HG02763 (cell line): ENCODE measurements around the gene UGT1A1.

Source experiments
- ATAC-seq: cut with Tn5 transposase; IDR thresholded peaks from one replicate; pipeline ENCODE4 v1.9.1; 2021; ENCODE audit warnings: mild to moderate bottlenecking, moderate library complexity; ENCODE audit not compliant: unreplicated experiment

UGT1A1 gene

DNA sequence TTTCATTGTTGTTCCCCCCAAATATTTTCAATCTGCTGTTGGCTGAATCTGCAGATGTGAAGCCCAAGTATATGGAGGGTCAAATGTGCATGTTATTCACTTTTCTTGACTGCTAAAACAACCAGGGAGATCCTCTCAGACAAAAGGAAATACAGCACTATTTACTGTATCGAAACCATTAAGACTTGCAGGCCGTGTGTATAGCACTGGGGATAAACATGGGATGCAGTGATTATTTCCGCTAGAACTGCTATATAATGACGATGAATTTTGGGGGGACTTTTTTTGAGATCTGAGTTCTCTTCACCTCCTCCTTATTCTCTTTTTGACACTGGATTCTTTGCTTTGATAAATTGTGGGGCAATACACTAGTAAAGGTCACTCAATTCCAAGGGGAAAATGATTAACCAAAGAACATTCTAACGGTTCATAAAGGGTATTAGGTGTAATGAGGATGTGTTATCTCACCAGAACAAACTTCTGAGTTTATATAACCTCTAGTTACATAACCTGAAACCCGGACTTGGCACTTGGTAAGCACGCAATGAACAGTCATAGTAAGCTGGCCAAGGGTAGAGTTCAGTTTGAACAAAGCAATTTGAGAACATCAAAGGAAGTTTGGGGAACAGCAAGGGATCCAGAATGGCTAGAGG is 3.5 kb upstream of the UGT1A1 start:
- ATAC-seq: no peak

- no peak for ATAC-seq
Observed at GRCh38 chr2:233758141-233758540, 1.9 kb upstream of the UGT1A1 start.

GRCh38 chr2:233758849-233759248 is 1.2 kb upstream of the UGT1A1 start:
- no peak for ATAC-seq

GRCh38 chr2:233761040-233761769 is 1.1 kb downstream of the UGT1A1 start:
- ATAC-seq: no peak

DNA sequence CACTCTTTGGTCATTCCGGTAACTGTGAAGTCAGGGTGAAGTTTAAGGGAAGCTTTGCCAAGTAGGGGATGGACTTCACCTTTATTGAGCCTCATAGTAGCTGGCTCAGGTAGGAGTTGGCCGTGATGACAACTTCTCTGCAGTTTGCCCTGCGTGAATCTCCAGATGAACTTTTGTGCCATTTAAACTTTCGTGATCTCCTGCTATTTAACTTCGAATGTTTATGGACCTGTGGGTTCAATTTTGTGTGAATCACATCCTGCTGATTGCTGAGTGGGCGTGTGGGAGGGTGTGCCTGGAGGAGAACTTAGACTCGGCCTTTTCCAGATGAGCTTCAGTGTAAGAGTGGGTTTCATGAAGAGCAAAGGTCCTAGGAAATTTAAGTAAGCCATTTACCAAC is 4.2 kb downstream of the UGT1A1 start:
- no peak for ATAC-seq

GRCh38 chr2:233764761-233765160 is 4.7 kb downstream of the UGT1A1 start:
- no peak for ATAC-seq

DNA sequence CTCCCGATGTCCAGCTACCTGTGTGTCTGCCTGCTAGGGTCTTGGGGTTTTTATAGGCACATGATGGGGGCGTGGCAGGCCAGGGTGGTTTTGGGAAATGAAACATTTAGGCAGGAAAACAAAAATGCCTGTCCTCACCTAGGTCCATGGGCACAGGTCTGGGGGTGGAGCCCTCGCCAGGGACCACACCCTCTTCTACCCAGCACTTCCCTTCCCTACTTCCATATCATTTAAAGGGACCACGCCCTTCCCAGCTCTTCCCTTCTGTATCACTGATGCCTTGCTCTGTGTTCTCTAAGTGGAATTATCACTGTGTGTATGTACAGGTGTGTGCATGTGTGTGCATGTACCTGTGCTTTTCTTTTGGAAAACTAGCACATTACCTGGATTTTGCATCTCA is 6.3 kb downstream of the UGT1A1 start:
- ATAC-seq: no peak

- ATAC-seq: no peak
Observed at GRCh38 chr2:233768076-233768475, 8.0 kb downstream of the UGT1A1 start.

GRCh38 chr2:233769260-233769659 is 9.2 kb downstream of the UGT1A1 start:
- ATAC-seq: no peak

DNA sequence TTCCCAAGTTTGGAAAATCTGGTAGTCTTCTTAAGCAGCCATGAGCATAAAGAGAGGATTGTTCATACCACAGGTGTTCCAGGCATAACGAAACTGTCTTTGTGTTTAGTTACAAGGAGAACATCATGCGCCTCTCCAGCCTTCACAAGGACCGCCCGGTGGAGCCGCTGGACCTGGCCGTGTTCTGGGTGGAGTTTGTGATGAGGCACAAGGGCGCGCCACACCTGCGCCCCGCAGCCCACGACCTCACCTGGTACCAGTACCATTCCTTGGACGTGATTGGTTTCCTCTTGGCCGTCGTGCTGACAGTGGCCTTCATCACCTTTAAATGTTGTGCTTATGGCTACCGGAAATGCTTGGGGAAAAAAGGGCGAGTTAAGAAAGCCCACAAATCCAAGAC is 12.1 kb downstream of the UGT1A1 start:
- ATAC-seq: no peak

GRCh38 chr2:233772583-233772982 is 12.5 kb downstream of the UGT1A1 start:
- ATAC-seq: no peak

GRCh38 chr2:233773854-233774253 is 13.8 kb downstream of the UGT1A1 start:
- ATAC-seq: no peak

DNA sequence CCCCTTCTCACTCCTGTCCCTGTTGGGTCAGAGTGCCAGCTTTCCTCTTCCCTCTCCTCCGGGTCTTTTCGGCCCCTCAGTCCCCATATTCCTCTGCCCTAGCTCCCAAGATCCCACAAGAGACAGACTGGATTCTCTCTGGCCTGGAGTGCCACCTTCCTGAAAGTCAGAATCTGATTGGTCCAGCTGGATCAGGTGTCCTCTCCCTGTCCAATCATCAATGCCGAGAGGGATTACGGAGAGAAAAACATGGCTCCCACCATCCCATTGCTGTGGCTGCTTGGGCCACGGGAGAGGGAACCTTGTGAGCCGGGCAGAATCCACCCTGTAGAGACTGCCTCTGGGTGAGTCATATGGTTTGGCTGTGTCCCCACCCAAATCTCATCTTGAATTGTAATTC is 15.3 kb downstream of the UGT1A1 start:
- no peak for ATAC-seq

GRCh38 chr2:233778030-233778429 is 18.0 kb downstream of the UGT1A1 start, which contains the start of gene MROH2A:
Gene MROH2A, plus strand, starts transcription at chr2:233778330. Its CDS starts 1,029 bp downstream, at chr2:233779359.
- no peak for ATAC-seq

- ATAC-seq: no peak
Observed at GRCh38 chr2:233779722-233780121, 19.7 kb downstream of the UGT1A1 start.

DNA sequence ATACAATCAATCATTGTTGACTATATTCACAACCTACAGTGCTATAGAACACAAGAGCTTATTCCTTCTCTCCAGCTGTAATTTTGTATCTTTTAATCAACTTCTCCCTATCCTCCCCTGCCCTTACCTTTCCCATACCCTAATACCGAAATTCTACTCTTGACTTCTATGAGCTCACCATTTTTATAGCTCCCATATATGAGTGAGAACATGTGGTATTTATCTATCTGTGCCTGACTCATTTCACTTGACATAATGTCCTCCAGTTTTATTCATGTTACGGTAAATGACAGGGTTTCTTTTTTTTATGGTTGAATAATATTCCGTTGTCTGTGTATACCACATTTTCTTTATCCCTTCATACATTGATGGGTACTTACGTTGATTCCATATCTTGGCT is 20.7 kb downstream of the UGT1A1 start:
- no peak for ATAC-seq

GRCh38 chr2:233789554-233789953 is 29.5 kb downstream of the UGT1A1 start:
- ATAC-seq: no peak

- no peak for ATAC-seq
Observed at GRCh38 chr2:233791151-233791882, 31.2 kb downstream of the UGT1A1 start.

GRCh38 chr2:233791883-233792329 is 31.8 kb downstream of the UGT1A1 start:
- ATAC-seq: no peak

GRCh38 chr2:233792720-233793119 is 32.6 kb downstream of the UGT1A1 start:
- no peak for ATAC-seq

DNA sequence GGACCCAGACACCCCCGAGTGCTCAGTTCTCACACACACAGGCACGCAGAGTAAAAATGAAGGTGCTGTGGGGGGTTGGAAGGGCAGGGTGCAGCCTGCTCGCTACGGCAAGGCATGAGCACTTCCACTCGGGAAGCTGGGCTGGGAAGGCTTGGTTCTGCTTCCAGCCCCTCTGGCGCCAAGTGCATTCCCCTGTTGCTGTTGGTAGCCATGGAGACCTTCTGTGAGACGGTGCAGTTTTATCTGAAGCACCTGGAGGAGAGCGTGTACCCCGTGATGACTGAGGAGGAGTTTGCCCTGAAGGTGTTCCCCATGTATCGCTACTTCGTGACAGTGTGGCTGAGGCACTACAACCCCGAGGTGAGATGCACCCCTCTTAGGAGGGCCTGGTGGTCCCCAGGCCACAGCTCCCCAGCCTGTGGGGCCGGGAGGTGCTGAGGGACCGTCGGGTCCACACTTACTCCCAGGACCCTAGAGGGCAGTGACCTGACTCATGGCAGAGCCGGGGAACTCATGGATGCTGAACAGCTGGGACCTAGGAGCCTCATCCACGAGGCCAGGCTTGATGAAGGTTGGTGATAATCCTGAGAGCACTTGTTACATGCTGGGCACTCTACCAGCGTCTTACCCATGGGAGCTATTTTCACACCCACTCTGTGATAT is 33.5 kb downstream of the UGT1A1 start:
- ATAC-seq: no peak
